GM19239 (cell line): ENCODE data around the gene FES.
"Not testable (repeated sequence)": the region's sequence is repeated elsewhere in the genome, so short reads cannot be mapped to it uniquely, and the experiment has no call there.

ENCODE experiments used
- DNase-seq: peaks from one replicate; pipeline ENCODE4 v3.0.0; 2011; ENCODE audit warnings: low spot score; ENCODE audit not compliant: insufficient read length
- FAIRE-seq: peaks from 2 replicates; lab custom pipeline; 2011; peaks lifted over from hg19 to GRCh38; lab: Jason Lieb, UNC

FES gene

GRCh38 chr15:90887037-90887481 lies 2.8 kb downstream of the FES start:
- DNase-seq (no peak), FAIRE-seq (no peak)

GRCh38 chr15:90889313-90889730 lies 5.0 kb downstream of the FES start:
- FAIRE-seq, result no peak

GRCh38 chr15:90889736-90890456 lies 5.6 kb downstream of the FES start:
- FAIRE-seq (no peak), DNase-seq (no peak)

More at GRCh38 chr15:90889313-90889730, 5.0 kb downstream of the FES start:
- no peak for DNase-seq

GRCh38 chr15:90890839-90891238 lies 6.5 kb downstream of the FES start:
- FAIRE-seq, result no peak
- DNase-seq, result no peak

GRCh38 chr15:90891346-90891949 lies 7.1 kb downstream of the FES start:
- FAIRE-seq (no peak), DNase-seq (no peak)

- no peak for FAIRE-seq
Measured at GRCh38 chr15:90892023-90892422, 7.7 kb downstream of the FES start.

GRCh38 chr15:90892498-90893174 lies 8.3 kb downstream of the FES start:
- DNase-seq, result no peak
- FAIRE-seq, result no peak

More at GRCh38 chr15:90892023-90892422, 7.7 kb downstream of the FES start:
- no peak for DNase-seq

GRCh38 chr15:90893175-90894090 lies 9.1 kb downstream of the FES start:
- no peak for FAIRE-seq
- DNase-seq, result no peak

- no peak for FAIRE-seq
- DNase-seq, result no peak
Measured at GRCh38 chr15:90895571-90896117, 11.3 kb downstream of the FES start.

GRCh38 chr15:90897131-90897655 lies 12.9 kb downstream of the FES start:
- peak; percentile 21 for FAIRE-seq
- not testable (repeated sequence) for DNase-seq

GRCh38 chr15:90901175-90902039 lies 17.1 kb downstream of the FES start:
- FAIRE-seq, result no peak

GRCh38 chr15:90902040-90902839 lies 17.9 kb downstream of the FES start:
- FAIRE-seq, result peak; percentile 87
- DNase-seq, result peak; percentile 95

More at GRCh38 chr15:90901175-90902039, 17.1 kb downstream of the FES start:
- DNase-seq, result no peak

- FAIRE-seq (no peak), DNase-seq (peak; percentile 91)
Measured at GRCh38 chr15:90902840-90903732, 18.8 kb downstream of the FES start, which contains the start of gene MAN2A2. MAN2A2 (plus strand) TSS chr15:90903302; CDS start chr15:90904208, 906 bp downstream.

GRCh38 chr15:90903733-90904536 lies 19.6 kb downstream of the FES start:
- FAIRE-seq (peak; percentile 85), DNase-seq (no peak)

GRCh38 chr15:90904746-90905145 lies 20.4 kb downstream of the FES start:
- FAIRE-seq, result no peak
- DNase-seq, result no peak
